Activated CD8-positive, alpha-beta T cell treated with anti-CD3 and anti-CD28 coated beads, Interleukin-2, amount 10 ng/mL, durations not matched to agents 7 days and 5 days (primary cell): ENCODE data around the gene GNA15. TPM values are rescaled to one million over a fixed set of nuclear protein-coding genes. Genes with fewer than 3 reads are reported as not detected.
A peak's percentile ranks its signal among the peaks of the same experiment; 100 is the strongest.
"Not testable (repeated sequence)": the region's sequence is repeated elsewhere in the genome, so short reads cannot be mapped to it uniquely, and the experiment has no call there.

ENCODE experiments used
- ATAC-seq: fragments of 150-1000 bp; cut with Tn5 transposase; one replicate; pipeline ENCODE4 v1.10.0; 2021; ENCODE audit warnings: moderate library complexity
- CTCF ChIA-PET: fragments of 350-600 bp; sonication (Branson Sonifier 250); formaldehyde crosslinking; loops from one replicate; lab custom pipeline; 2021; ENCODE audit warnings: antibody characterized with exemption; lab: Charles Lee
- POLR2A ChIA-PET: fragments of 350-600 bp; sonication (Branson Sonifier 250); formaldehyde crosslinking; loops from one replicate; lab custom pipeline; 2021; ENCODE audit warnings: antibody characterized with exemption; lab: Charles Lee
- DNase-seq: peaks from one replicate; pipeline ENCODE4 v3.0.0-alpha.2; 2020
- H3K27ac Mint-ChIP-seq: one replicate; pipeline ENCODE4 v1.8.0; 2021; ENCODE audit warnings: mild to moderate bottlenecking, mixed read lengths
- H3K27me3 Mint-ChIP-seq: one replicate; pipeline ENCODE4 v1.8.0; 2021; ENCODE audit warnings: low read depth, mixed read lengths
- H3K36me3 Mint-ChIP-seq: one replicate; pipeline ENCODE4 v1.8.0; 2021; ENCODE audit warnings: low read depth, mixed read lengths
- H3K4me1 Mint-ChIP-seq: one replicate; pipeline ENCODE4 v1.8.0; 2021; ENCODE audit warnings: low read depth, mixed read lengths
- H3K4me3 Mint-ChIP-seq: one replicate; pipeline ENCODE4 v1.8.0; 2021; ENCODE audit warnings: mild to moderate bottlenecking, mixed read lengths
- H3K9me3 Mint-ChIP-seq: one replicate; pipeline ENCODE4 v1.8.0; 2022; ENCODE audit warnings: mixed read lengths; ENCODE audit not compliant: insufficient read depth
- total RNA-seq, 2 experiments: library from RNA; stranded (reverse); gene quantifications; one replicate each; pipeline ENCODE4 v1.2.3, GENCODE V29; 2021

The GNA15 gene
- total RNA-seq, 2 experiments from 2014 or later: 23.8 to 24.5 TPM

DNA sequence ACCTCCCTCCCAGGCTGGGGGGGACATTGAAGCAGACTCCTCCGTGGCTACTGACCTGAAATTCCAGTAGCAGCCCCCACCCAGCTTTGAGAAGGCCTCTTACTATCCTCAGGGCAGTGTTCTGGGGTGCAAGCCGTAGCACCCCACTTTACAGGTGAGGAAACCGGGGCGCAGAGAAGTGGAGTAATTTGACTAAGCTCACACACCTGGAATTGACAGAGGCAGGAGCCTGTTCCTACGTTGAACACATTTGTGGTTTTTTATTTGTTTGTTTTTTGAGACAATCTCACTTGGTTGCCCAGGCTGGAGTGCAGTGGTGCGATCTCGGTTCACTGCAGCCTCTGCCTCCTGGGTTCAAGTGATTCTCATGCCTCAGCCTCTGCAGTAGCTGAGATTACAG is 28.1 kb downstream of the GNA15 start:
- CTCF ChIA-PET: interaction anchor here (0.6 to 4.1 kb wide), 13 partner anchors 12 to 213 kb away, joined by 3 to 27 read pairs (median 5); no protein-coding TSS in a partner anchor
- DNase-seq: no peak
- H3K36me3 Mint-ChIP-seq: peaks cover 64% of the 10 kb centered on the region
- no peaks in the 10 kb centered on the region for H3K27me3 Mint-ChIP-seq
- no peak overlapping the region for H3K27ac Mint-ChIP-seq
- H3K4me1 Mint-ChIP-seq: peaks cover 47% of the 10 kb centered on the region
- H3K4me3 Mint-ChIP-seq: no peak overlapping the region
- H3K9me3 Mint-ChIP-seq: peaks cover 7% of the 10 kb centered on the region
- no peak for ATAC-seq
- POLR2A ChIA-PET: interaction anchor here (0.6 to 0.7 kb wide), 2 partner anchors 16 to 24 kb away, joined by 3 to 4 read pairs; no protein-coding TSS in a partner anchor

DNA sequence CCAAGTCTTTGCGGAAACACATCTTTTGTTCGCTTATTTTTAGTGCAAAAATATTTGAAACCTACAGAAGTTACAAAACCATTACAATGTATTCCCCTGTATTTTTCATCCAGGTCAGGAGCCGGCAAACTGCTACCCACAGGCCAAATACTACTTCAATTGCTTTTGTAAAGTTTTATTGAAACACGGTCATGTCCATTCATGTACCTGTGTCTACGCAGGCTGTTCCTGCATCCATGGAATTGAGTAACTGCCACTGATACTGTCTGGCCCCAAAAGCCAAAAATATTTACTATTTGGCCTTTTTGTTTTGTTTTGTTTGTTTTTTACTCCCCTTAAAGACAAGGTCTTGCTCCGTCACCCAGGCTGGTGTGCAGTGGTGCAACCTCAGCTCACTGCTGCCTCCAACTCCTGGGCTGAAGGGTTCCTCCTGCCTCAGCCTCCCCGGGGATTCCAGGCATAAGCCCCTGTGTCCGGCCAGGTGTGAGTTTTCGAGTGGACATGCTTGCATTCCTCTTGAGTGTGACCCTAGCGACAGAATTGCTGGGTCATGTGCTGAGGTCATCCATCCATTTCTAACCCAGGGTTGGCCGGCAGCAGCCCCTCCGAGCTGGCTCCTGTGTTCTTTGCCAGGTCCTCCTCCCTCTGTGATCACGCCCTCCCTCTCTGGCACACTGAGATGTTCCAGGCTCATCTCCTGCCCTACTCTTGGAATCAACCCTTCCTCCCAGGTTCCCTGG is 31.9 kb downstream of the GNA15 start:
- DNase-seq: no peak
- POLR2A ChIA-PET: no interaction called here
- CTCF ChIA-PET: no interaction called here

DNA sequence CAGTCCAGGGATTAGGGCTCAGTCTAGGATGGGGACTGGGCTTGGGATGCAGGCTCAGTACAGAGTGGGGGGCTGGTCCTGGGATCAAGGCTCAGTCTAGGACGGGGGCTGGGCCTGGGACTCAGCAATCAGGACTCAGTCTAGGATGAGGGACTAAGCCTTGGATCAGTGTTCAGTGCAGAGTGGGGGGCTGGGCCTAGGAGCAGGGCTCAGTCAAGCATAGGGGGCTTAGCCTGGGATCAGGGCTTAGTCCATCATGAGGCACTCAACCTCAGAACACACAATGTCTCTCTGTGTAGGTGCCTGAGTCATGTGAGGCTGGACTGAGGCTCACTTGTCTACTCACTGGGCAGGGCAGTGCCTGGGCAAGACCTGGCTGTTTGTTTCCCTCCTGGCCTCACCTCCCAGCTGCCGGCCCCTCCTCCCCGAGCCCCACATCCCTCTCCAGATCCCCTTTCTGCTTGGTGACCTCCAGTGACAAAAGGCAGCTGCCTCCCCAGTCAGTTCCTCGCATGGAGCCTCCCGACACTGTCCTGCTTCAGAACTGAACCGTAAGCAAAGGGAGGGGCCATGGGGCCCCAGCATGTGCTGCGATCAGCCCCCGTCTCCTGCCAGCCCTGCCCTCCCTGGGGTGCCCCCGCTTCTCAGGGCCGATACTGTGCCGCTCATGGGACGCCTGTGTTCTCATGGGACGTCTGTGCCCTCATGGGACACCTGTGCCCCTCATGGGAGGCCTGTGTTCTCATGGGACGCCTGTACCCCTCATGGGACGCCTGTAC is 36.2 kb downstream of the GNA15 start:
- Mint-ChIP-seq H3K9me3 (no peaks in the 10 kb centered on the region), H3K4me1 (peaks cover 32% of the 10 kb centered on the region), H3K36me3 (peaks cover 8% of the 10 kb centered on the region), H3K27ac (peak overlapping the region; percentile 46), H3K4me3 (no peak overlapping the region), H3K27me3 (no peaks in the 10 kb centered on the region)
- DNase-seq: no peak
- ChIA-PET POLR2A (interaction anchor here (1.6 kb wide), 1 partner anchor 12 kb away, joined by 5 read pairs; no protein-coding TSS in a partner anchor), CTCF (interaction anchor here (1.2 to 2.7 kb wide), 3 partner anchors 10 to 222 kb away, joined by 3 to 8 read pairs (median 5); no protein-coding TSS in a partner anchor)
- ATAC-seq: peak; percentile 8

More for the DNA sequence above, 31.9 kb downstream of the GNA15 start:
- H3K4me1 Mint-ChIP-seq: peaks cover 47% of the 10 kb centered on the region
- no peaks in the 10 kb centered on the region for H3K27me3 Mint-ChIP-seq
- no peak overlapping the region for H3K27ac Mint-ChIP-seq
- no peak for ATAC-seq
- peaks cover 40% of the 10 kb centered on the region for H3K36me3 Mint-ChIP-seq
- no peak overlapping the region for H3K4me3 Mint-ChIP-seq
- peaks cover 7% of the 10 kb centered on the region for H3K9me3 Mint-ChIP-seq

DNA sequence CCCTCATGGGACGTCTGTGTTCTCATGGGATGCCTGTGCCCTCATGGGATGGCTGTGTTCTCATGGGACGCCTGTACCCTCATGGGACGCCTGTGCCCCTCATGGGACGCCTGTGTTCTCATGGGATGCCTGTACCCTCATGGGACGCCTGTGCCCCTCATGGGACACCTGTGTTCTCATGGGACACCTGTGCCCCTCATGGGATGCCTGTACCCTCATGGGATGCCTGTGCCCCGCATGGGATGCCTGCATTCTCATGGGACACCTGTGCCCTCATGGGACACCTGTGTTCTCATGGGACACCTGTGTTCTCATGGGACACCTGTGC is 36.8 kb downstream of the GNA15 start:
- POLR2A ChIA-PET: not testable (repeated sequence)

DNA sequence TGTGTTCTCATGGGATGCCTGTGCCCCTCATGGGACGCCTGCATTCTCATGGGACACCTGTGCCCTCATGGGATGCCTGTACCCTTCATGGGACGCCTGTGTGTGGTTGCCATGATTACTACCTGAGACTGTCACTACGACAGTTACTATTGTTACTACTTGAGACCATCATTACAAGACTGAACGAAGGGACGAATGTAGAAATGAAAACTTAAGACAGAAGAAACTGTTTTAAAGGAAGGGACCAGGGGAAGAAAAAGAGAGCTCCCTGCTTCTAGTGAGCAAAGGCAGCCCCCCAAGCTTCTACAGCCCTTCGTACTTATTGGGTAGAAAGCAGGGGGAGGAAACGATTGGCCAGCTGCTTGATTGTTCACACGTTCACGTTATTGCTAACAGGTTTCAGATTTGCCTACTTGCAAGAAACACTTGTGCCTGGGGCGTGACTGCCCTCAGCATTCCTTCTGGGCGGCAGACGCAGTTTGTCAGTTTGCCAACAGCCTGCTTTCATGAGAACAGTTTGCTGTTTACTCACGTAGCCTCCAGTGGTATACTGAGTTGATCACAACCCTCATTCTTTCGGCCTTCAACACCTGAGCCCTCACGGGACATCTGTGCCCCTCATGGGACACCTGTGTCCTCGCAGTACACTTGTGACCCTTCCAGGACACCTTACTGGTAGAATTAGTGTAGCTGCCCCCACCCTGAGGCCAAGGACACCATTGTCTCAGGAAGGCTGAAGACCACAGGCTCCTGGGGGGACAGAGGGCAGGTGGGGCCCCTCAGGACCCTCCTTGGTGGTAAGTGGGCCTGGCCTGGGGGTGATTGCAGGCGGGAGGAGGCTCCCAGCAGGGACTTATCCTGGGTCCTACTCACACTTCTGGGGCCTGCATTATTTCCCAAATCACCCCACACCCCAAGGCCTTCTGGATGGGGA is 40.2 kb downstream of the GNA15 start:
- peak overlapping the region; percentile 96 for H3K27ac Mint-ChIP-seq
- no peaks in the 10 kb centered on the region for H3K9me3 Mint-ChIP-seq
- DNase-seq (no peak), ATAC-seq (no peak)
- H3K36me3 Mint-ChIP-seq: peaks cover 22% of the 10 kb centered on the region
- POLR2A ChIA-PET: no interaction called here
- peak overlapping the region; percentile 69 for H3K4me3 Mint-ChIP-seq
- CTCF ChIA-PET: interaction anchor here (1.1 to 1.4 kb wide), 2 partner anchors 14 to 71 kb away, joined by 3 to 4 read pairs; no protein-coding TSS in a partner anchor
- H3K4me1 Mint-ChIP-seq: peaks cover 39% of the 10 kb centered on the region
- H3K27me3 Mint-ChIP-seq: no peaks in the 10 kb centered on the region

More for the DNA sequence above, 36.8 kb downstream of the GNA15 start:
- H3K4me1 Mint-ChIP-seq: peaks cover 35% of the 10 kb centered on the region
- ATAC-seq, DNase-seq, H3K36me3 Mint-ChIP-seq, H3K9me3 Mint-ChIP-seq, H3K27ac Mint-ChIP-seq, H3K27me3 Mint-ChIP-seq, H3K4me3 Mint-ChIP-seq, CTCF ChIA-PET: not testable (repeated sequence)

DNA sequence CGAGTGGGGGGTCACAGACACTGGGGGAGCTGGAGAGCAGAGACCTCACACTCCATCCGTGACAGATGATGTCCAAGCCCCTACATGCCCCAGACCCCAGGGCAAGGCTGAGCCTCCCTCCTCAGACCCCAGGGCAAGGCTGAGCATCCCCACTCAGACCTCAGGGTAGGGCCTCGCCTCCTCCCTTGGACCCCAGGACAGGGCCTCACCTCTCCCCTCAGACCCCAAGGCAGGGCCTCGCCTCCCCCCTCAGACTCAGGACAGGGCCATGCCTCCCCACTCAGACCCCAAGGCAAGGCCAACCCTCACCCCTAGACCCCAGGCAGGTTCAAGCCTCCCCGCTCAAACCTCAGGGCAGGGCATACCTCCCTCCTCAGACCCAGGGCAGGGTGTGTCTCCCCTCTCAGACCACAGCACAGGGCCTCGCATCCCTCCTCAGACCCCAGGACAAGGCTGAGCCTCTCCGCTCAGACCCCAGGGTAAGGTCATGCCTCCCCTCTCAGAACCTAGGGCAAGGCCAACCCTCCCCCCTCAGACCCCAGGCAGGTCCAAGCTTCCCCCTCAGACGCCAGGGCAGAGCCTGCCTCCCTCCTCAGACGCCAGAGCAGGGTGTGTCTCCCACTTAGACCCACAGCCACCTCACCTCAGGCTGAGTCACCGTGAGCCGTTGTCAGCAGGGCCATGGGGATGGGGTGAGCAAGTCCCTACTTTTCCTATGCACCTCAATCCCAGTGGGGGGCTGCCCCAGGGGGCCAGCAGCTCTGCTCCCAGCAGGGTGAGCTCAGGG is 41.1 kb downstream of the GNA15 start:
- POLR2A ChIA-PET: interaction anchor here (0.7 to 1.0 kb wide), 3 partner anchors 10 to 226 kb away, joined by 3 to 4 read pairs (median 3); no protein-coding TSS in a partner anchor

DNA sequence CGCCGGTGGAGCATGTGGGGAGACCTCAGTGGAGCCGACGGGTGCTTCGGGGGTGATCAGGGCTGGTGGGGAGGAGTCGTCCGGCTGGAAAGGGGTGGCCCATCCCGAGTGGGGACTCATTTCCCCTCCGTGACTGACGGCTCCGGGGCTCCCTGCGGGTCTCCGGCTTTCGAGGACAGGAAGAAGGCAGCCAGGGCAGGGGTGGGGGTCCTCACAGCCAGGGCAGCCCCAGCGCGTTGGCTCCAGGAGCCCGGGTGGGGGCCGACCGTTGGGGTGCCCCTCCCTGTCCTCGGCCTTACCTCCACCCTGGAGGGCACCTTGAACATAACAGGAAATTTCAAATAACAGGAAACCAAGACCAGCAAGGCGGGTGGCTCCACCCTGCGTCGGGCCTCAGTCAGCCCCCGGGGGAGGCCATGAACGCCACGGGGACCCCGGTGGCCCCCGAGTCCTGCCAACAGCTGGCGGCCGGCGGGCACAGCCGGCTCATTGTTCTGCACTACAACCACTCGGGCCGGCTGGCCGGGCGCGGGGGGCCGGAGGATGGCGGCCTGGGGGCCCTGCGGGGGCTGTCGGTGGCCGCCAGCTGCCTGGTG is 42.6 kb downstream of the GNA15 start, which contains the start of gene S1PR4:
Gene S1PR4 (plus strand): TSS at position 393 of the 596 bp plus-strand sequence. CDS start 24 bp downstream, at position 417.
- DNase-seq (peak; percentile 88), ATAC-seq (peak; percentile 80)
- Mint-ChIP-seq H3K27ac (peak within 1 kb of the TSS; percentile 97), H3K27me3 (no peaks in the 10 kb centered on the region), H3K36me3 (peaks cover 36% of the 10 kb centered on the region), H3K4me3 (peak within 1 kb of the TSS; percentile 99), H3K4me1 (peaks cover 37% of the 10 kb centered on the region), H3K9me3 (no peaks in the 10 kb centered on the region)
- ChIA-PET POLR2A (interaction anchor here (0.6 to 0.9 kb wide), 2 partner anchors 11 to 45 kb away, joined by 3 read pairs; no protein-coding TSS in a partner anchor), CTCF (no interaction called here)

More for the DNA sequence above, 41.1 kb downstream of the GNA15 start:
- H3K4me3 Mint-ChIP-seq: peak overlapping the region; percentile 69
- H3K36me3 Mint-ChIP-seq: peaks cover 28% of the 10 kb centered on the region
- ATAC-seq (peak; percentile 58), DNase-seq (peak; percentile 85)
- CTCF ChIA-PET: interaction anchor here (0.8 to 1.4 kb wide), 3 partner anchors 15 to 71 kb away, joined by 3 to 4 read pairs (median 3); no protein-coding TSS in a partner anchor
- no peaks in the 10 kb centered on the region for H3K27me3 Mint-ChIP-seq
- H3K4me1 Mint-ChIP-seq: peaks cover 32% of the 10 kb centered on the region
- peak overlapping the region; percentile 96 for H3K27ac Mint-ChIP-seq
- no peaks in the 10 kb centered on the region for H3K9me3 Mint-ChIP-seq

DNA sequence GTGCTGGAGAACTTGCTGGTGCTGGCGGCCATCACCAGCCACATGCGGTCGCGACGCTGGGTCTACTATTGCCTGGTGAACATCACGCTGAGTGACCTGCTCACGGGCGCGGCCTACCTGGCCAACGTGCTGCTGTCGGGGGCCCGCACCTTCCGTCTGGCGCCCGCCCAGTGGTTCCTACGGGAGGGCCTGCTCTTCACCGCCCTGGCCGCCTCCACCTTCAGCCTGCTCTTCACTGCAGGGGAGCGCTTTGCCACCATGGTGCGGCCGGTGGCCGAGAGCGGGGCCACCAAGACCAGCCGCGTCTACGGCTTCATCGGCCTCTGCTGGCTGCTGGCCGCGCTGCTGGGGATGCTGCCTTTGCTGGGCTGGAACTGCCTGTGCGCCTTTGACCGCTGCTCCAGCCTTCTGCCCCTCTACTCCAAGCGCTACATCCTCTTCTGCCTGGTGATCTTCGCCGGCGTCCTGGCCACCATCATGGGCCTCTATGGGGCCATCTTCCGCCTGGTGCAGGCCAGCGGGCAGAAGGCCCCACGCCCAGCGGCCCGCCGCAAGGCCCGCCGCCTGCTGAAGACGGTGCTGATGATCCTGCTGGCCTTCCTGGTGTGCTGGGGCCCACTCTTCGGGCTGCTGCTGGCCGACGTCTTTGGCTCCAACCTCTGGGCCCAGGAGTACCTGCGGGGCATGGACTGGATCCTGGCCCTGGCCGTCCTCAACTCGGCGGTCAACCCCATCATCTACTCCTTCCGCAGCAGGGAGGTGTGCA is 43.3 kb downstream of the GNA15 start:
- peak; percentile 25 for ATAC-seq
- CTCF ChIA-PET: interaction anchor here (0.9 kb wide), 1 partner anchor 229 kb away, joined by 3 read pairs; no protein-coding TSS in a partner anchor
- Mint-ChIP-seq H3K4me3 (peak overlapping the region; percentile 99), H3K9me3 (no peaks in the 10 kb centered on the region), H3K27me3 (no peaks in the 10 kb centered on the region), H3K36me3 (peaks cover 43% of the 10 kb centered on the region), H3K4me1 (peaks cover 44% of the 10 kb centered on the region), H3K27ac (peak overlapping the region; percentile 97)
- POLR2A ChIA-PET: interaction anchor here (0.6 to 1.3 kb wide), 9 partner anchors 11 to 229 kb away, joined by 3 to 5 read pairs (median 3); partner anchors contain the start of gene GNA15
- DNase-seq: peak; percentile 59

DNA sequence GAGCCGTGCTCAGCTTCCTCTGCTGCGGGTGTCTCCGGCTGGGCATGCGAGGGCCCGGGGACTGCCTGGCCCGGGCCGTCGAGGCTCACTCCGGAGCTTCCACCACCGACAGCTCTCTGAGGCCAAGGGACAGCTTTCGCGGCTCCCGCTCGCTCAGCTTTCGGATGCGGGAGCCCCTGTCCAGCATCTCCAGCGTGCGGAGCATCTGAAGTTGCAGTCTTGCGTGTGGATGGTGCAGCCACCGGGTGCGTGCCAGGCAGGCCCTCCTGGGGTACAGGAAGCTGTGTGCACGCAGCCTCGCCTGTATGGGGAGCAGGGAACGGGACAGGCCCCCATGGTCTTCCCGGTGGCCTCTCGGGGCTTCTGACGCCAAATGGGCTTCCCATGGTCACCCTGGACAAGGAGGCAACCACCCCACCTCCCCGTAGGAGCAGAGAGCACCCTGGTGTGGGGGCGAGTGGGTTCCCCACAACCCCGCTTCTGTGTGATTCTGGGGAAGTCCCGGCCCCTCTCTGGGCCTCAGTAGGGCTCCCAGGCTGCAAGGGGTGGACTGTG is 44.0 kb downstream of the GNA15 start:
- Mint-ChIP-seq H3K36me3 (peaks cover 47% of the 10 kb centered on the region), H3K9me3 (no peaks in the 10 kb centered on the region), H3K4me3 (peak overlapping the region; percentile 99), H3K27ac (peak overlapping the region; percentile 97), H3K27me3 (no peaks in the 10 kb centered on the region), H3K4me1 (peaks cover 50% of the 10 kb centered on the region)
- DNase-seq: peak; percentile 58
- CTCF ChIA-PET: interaction anchor here (0.9 kb wide), 1 partner anchor 229 kb away, joined by 3 read pairs; no protein-coding TSS in a partner anchor
- ATAC-seq: peak; percentile 4
- POLR2A ChIA-PET: interaction anchor here (0.6 to 1.3 kb wide), 8 partner anchors 16 to 229 kb away, joined by 3 to 5 read pairs (median 3); partner anchors contain the start of gene GNA15
